ENCODE measurements around the gene IFNA14.

IFNA14 gene

GRCh38 chr9:21239911-21240310 lies at the start of gene IFNA14:
IFNA14 (minus strand) TSS chr9:21240005; CDS start chr9:21239935, 70 bp downstream.
- Histone ChIP-seq H3K27ac (ENCODE audit: low read depth, low read length) (no peak within 1 kb of the TSS), H3K36me3 (ENCODE audit: control insufficient read depth, insufficient read depth, low read length) (no peaks in the 10 kb centered on the region), H3K4me3 (ENCODE audit: low read depth, low read length) (no peak within 1 kb of the TSS), H3K9me3 (ENCODE audit: control insufficient read depth, insufficient read depth, low read length) (no peaks in the 10 kb centered on the region), H3K27me3 (ENCODE audit: control insufficient read depth, insufficient read depth, low read length) (no peaks in the 10 kb centered on the region), H3K9ac (ENCODE audit: low read depth, low read length) (no peak within 1 kb of the TSS), H3K4me1 (ENCODE audit: control insufficient read depth, insufficient read depth, low read length) (no peaks in the 10 kb centered on the region)

- Histone ChIP-seq H3K27ac (ENCODE audit: low read depth, low read length) (no peak overlapping the region), H3K9ac (ENCODE audit: low read depth, low read length) (no peak overlapping the region), H3K9me3 (ENCODE audit: control insufficient read depth, insufficient read depth, low read length) (no peaks in the 10 kb centered on the region), H3K27me3 (ENCODE audit: control insufficient read depth, insufficient read depth, low read length) (0 out of 2 replicates have a peak, but pooled peaks cover 4% of the 10 kb centered on the region), H3K4me3 (ENCODE audit: low read depth, low read length) (no peak overlapping the region), H3K4me1 (ENCODE audit: control insufficient read depth, insufficient read depth, low read length) (no peaks in the 10 kb centered on the region), H3K36me3 (ENCODE audit: control insufficient read depth, insufficient read depth, low read length) (no peaks in the 10 kb centered on the region)
Observed at GRCh38 chr9:21287280-21287679, 47.5 kb upstream of the IFNA14 start.

GRCh38 chr9:21286659-21287058 lies 46.9 kb upstream of the IFNA14 start:
- no peaks in the 10 kb centered on the region for H3K36me3 ChIP-seq (ENCODE audit: control insufficient read depth, insufficient read depth, low read length)
- H3K9ac ChIP-seq (ENCODE audit: low read depth, low read length) = no peak overlapping the region
- H3K27me3 ChIP-seq (ENCODE audit: control insufficient read depth, insufficient read depth, low read length) = 0 out of 2 replicates have a peak, but pooled peaks cover 4% of the 10 kb centered on the region
- H3K27ac ChIP-seq (ENCODE audit: low read depth, low read length) = no peak overlapping the region
- H3K4me3 ChIP-seq (ENCODE audit: low read depth, low read length) = no peak overlapping the region
- no peaks in the 10 kb centered on the region for H3K9me3 ChIP-seq (ENCODE audit: control insufficient read depth, insufficient read depth, low read length)
- no peaks in the 10 kb centered on the region for H3K4me1 ChIP-seq (ENCODE audit: control insufficient read depth, insufficient read depth, low read length)

GRCh38 chr9:21286099-21286498 lies 46.3 kb upstream of the IFNA14 start:
- no peak overlapping the region for H3K4me3 ChIP-seq (ENCODE audit: low read depth, low read length)
- no peaks in the 10 kb centered on the region for H3K36me3 ChIP-seq (ENCODE audit: control insufficient read depth, insufficient read depth, low read length)
- no peaks in the 10 kb centered on the region for H3K4me1 ChIP-seq (ENCODE audit: control insufficient read depth, insufficient read depth, low read length)
- H3K27ac ChIP-seq (ENCODE audit: low read depth, low read length) = no peak overlapping the region
- H3K9ac ChIP-seq (ENCODE audit: low read depth, low read length) = no peak overlapping the region
- H3K9me3 ChIP-seq (ENCODE audit: control insufficient read depth, insufficient read depth, low read length) = no peaks in the 10 kb centered on the region
- 0 out of 2 replicates have a peak, but pooled peaks cover 4% of the 10 kb centered on the region for H3K27me3 ChIP-seq (ENCODE audit: control insufficient read depth, insufficient read depth, low read length)

GRCh38 chr9:21281275-21281674 lies 41.5 kb upstream of the IFNA14 start:
- no peaks in the 10 kb centered on the region for H3K9me3 ChIP-seq (ENCODE audit: control insufficient read depth, insufficient read depth, low read length)

GRCh38 chr9:21268347-21268657 lies 28.5 kb upstream of the IFNA14 start:
- H3K9ac ChIP-seq (ENCODE audit: low read depth, low read length) = no peak overlapping the region
- H3K27me3 ChIP-seq (ENCODE audit: control insufficient read depth, insufficient read depth, low read length) = peaks cover 65% of the 10 kb centered on the region

More at GRCh38 chr9:21281275-21281674, 41.5 kb upstream of the IFNA14 start:
- Histone ChIP-seq H3K4me3 (ENCODE audit: low read depth, low read length) (no peak overlapping the region), H3K4me1 (ENCODE audit: control insufficient read depth, insufficient read depth, low read length) (no peaks in the 10 kb centered on the region), H3K36me3 (ENCODE audit: control insufficient read depth, insufficient read depth, low read length) (no peaks in the 10 kb centered on the region), H3K27me3 (ENCODE audit: control insufficient read depth, insufficient read depth, low read length) (peaks cover 13% of the 10 kb centered on the region), H3K27ac (ENCODE audit: low read depth, low read length) (no peak overlapping the region), H3K9ac (ENCODE audit: low read depth, low read length) (no peak overlapping the region)

GRCh38 chr9:21267485-21268346 lies 27.9 kb upstream of the IFNA14 start:
- Histone ChIP-seq H3K27ac (ENCODE audit: low read depth, low read length) (no peak overlapping the region), H3K4me3 (ENCODE audit: low read depth, low read length) (no peak overlapping the region), H3K9me3 (ENCODE audit: control insufficient read depth, insufficient read depth, low read length) (no peaks in the 10 kb centered on the region), H3K36me3 (ENCODE audit: control insufficient read depth, insufficient read depth, low read length) (no peaks in the 10 kb centered on the region), H3K4me1 (ENCODE audit: control insufficient read depth, insufficient read depth, low read length) (no peaks in the 10 kb centered on the region), H3K27me3 (ENCODE audit: control insufficient read depth, insufficient read depth, low read length) (peaks cover 71% of the 10 kb centered on the region), H3K9ac (ENCODE audit: low read depth, low read length) (no peak overlapping the region)

More at GRCh38 chr9:21268347-21268657, 28.5 kb upstream of the IFNA14 start:
- H3K36me3 ChIP-seq (ENCODE audit: control insufficient read depth, insufficient read depth, low read length) = no peaks in the 10 kb centered on the region
- no peak overlapping the region for H3K4me3 ChIP-seq (ENCODE audit: low read depth, low read length)
- H3K9me3 ChIP-seq (ENCODE audit: control insufficient read depth, insufficient read depth, low read length) = no peaks in the 10 kb centered on the region
- no peak overlapping the region for H3K27ac ChIP-seq (ENCODE audit: low read depth, low read length)
- no peaks in the 10 kb centered on the region for H3K4me1 ChIP-seq (ENCODE audit: control insufficient read depth, insufficient read depth, low read length)

GRCh38 chr9:21266733-21267484 lies 27.1 kb upstream of the IFNA14 start:
- no peak overlapping the region for H3K4me3 ChIP-seq (ENCODE audit: low read depth, low read length)
- H3K27me3 ChIP-seq (ENCODE audit: control insufficient read depth, insufficient read depth, low read length) = peaks cover 79% of the 10 kb centered on the region
- H3K4me1 ChIP-seq (ENCODE audit: control insufficient read depth, insufficient read depth, low read length) = no peaks in the 10 kb centered on the region
- no peaks in the 10 kb centered on the region for H3K9me3 ChIP-seq (ENCODE audit: control insufficient read depth, insufficient read depth, low read length)
- no peaks in the 10 kb centered on the region for H3K36me3 ChIP-seq (ENCODE audit: control insufficient read depth, insufficient read depth, low read length)
- no peak overlapping the region for H3K27ac ChIP-seq (ENCODE audit: low read depth, low read length)
- no peak overlapping the region for H3K9ac ChIP-seq (ENCODE audit: low read depth, low read length)

GRCh38 chr9:21265421-21266189 lies 25.8 kb upstream of the IFNA14 start:
- no peak overlapping the region for H3K9ac ChIP-seq (ENCODE audit: low read depth, low read length)
- H3K27ac ChIP-seq (ENCODE audit: low read depth, low read length) = no peak overlapping the region
- no peak overlapping the region for H3K4me3 ChIP-seq (ENCODE audit: low read depth, low read length)
- H3K27me3 ChIP-seq (ENCODE audit: control insufficient read depth, insufficient read depth, low read length) = peaks cover 89% of the 10 kb centered on the region
- no peaks in the 10 kb centered on the region for H3K4me1 ChIP-seq (ENCODE audit: control insufficient read depth, insufficient read depth, low read length)
- H3K9me3 ChIP-seq (ENCODE audit: control insufficient read depth, insufficient read depth, low read length) = no peaks in the 10 kb centered on the region
- no peaks in the 10 kb centered on the region for H3K36me3 ChIP-seq (ENCODE audit: control insufficient read depth, insufficient read depth, low read length)

GRCh38 chr9:21255538-21256212 lies 15.9 kb upstream of the IFNA14 start:
- Histone ChIP-seq H3K4me3 (ENCODE audit: low read depth, low read length) (no peak overlapping the region), H3K27me3 (ENCODE audit: control insufficient read depth, insufficient read depth, low read length) (peaks cover 6% of the 10 kb centered on the region), H3K9ac (ENCODE audit: low read depth, low read length) (no peak overlapping the region), H3K27ac (ENCODE audit: low read depth, low read length) (no peak overlapping the region), H3K4me1 (ENCODE audit: control insufficient read depth, insufficient read depth, low read length) (peaks cover 6% of the 10 kb centered on the region; the same call in 1 of the 2 replicates), H3K9me3 (ENCODE audit: control insufficient read depth, insufficient read depth, low read length) (no peaks in the 10 kb centered on the region), H3K36me3 (ENCODE audit: control insufficient read depth, insufficient read depth, low read length) (no peaks in the 10 kb centered on the region)

Data from HUES48 (cell line).